SKM-1 treated with dmso at 0.1 percent for 144 hours (cell line): ENCODE data around the gene MRPS27.

Experiments
- DNase-seq: peaks from one replicate; lab custom pipeline; 2025; ENCODE audit not compliant: unreplicated experiment; lab: John Stamatoyannopoulos, UW

MRPS27 gene

GRCh38 chr5:72319976-72320752, at the start of gene MRPS27, which contains the start of gene PTCD2:
Gene MRPS27 (minus strand): TSS chr5:72320240. CDS start chr5:72320221, 19 bp downstream.
Gene PTCD2 (plus strand): TSS chr5:72320373. CDS start chr5:72320383, 10 bp downstream.
- peak; percentile 98 for DNase-seq

- no peak for DNase-seq
Observed at GRCh38 chr5:72369711-72370110, 49.7 kb upstream of the MRPS27 start.

- no peak for DNase-seq
Observed at GRCh38 chr5:72369301-72369700, 49.3 kb upstream of the MRPS27 start.

GRCh38 chr5:72368271-72368670, 48.2 kb upstream of the MRPS27 start:
- DNase-seq = no peak

GRCh38 chr5:72366324-72366976, 46.4 kb upstream of the MRPS27 start:
- peak; percentile 86 for DNase-seq

- DNase-seq = no peak
Observed at GRCh38 chr5:72364951-72365350, 44.9 kb upstream of the MRPS27 start.

- DNase-seq = no peak
Observed at GRCh38 chr5:72364171-72364570, 44.1 kb upstream of the MRPS27 start.

- no peak for DNase-seq
Observed at GRCh38 chr5:72363166-72363802, 43.2 kb upstream of the MRPS27 start.

GRCh38 chr5:72359886-72360285, 39.8 kb upstream of the MRPS27 start:
- no peak for DNase-seq

- no peak for DNase-seq
Observed at GRCh38 chr5:72358925-72359324, 38.9 kb upstream of the MRPS27 start.

GRCh38 chr5:72356361-72356760, 36.3 kb upstream of the MRPS27 start:
- no peak for DNase-seq

GRCh38 chr5:72355706-72356299, 35.8 kb upstream of the MRPS27 start:
- DNase-seq = peak; percentile 5

- no peak for DNase-seq
Observed at GRCh38 chr5:72353046-72353445, 33.0 kb upstream of the MRPS27 start.

- DNase-seq = no peak
Observed at GRCh38 chr5:72352616-72353015, 32.6 kb upstream of the MRPS27 start.

GRCh38 chr5:72351376-72351775, 31.3 kb upstream of the MRPS27 start:
- no peak for DNase-seq

GRCh38 chr5:72347801-72348308, 27.8 kb upstream of the MRPS27 start:
- DNase-seq = no peak

GRCh38 chr5:72346398-72346797, 26.4 kb upstream of the MRPS27 start:
- no peak for DNase-seq

- no peak for DNase-seq
Observed at GRCh38 chr5:72338689-72339209, 18.7 kb upstream of the MRPS27 start.

- DNase-seq = no peak
Observed at GRCh38 chr5:72337159-72337558, 17.1 kb upstream of the MRPS27 start.

GRCh38 chr5:72330712-72331111, 10.7 kb upstream of the MRPS27 start:
- no peak for DNase-seq

- no peak for DNase-seq
Observed at GRCh38 chr5:72328172-72328571, 8.1 kb upstream of the MRPS27 start.
